ENCODE measurements around the gene IL1RAP.

Gene IL1RAP

DNA sequence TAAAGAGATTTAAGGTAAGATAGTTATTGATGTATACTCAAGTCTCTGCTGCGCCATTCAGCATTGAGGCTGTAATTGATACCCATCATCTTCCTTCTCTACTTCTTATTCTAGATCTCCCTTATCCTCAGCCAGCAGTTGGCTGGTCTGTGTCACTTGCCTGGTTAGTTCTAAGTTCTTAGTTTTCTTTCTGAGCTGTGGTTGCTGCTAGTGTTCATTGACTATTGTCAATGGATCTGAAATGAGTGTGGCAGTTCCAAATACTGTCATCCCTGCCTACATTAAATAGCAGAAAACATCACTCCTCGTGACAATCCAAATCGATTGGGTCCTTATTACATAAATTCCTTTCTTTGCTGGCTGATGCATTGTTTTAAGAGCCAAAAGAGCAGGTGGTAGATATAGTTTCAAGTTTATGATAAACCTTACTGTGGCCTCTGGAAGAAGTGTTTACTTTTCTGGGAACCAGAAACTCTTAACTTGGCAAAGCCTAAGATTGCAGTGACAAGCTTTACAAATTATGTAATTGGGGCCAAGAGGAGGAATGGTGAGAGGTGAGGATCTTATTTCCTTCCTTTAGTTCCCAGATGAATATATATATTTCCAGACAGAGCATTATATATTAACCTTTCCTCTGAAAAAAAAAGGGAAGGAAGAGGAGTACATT is 180.6 kb downstream of the IL1RAP start:
- no peaks in the 10 kb centered on the region for H3K9me3 ChIP-seq
- H3K27ac ChIP-seq, result no peak overlapping the region
- H3K36me3 ChIP-seq, result no peaks in the 10 kb centered on the region
- no peaks in the 10 kb centered on the region for H3K4me1 ChIP-seq (ENCODE audit: control insufficient read depth in 1 of 2, insufficient read depth in 1 of 2, low read depth in 1 of 2, low read length in 1 of 2)
- no peak for TF ChIP-seq CTCF (IDR thresholded peaks at IDR 0.05)
- H3K27me3 ChIP-seq, result no peaks in the 10 kb centered on the region
- no peak overlapping the region for H3K4me3 ChIP-seq (ENCODE audit: low read depth in 1 of 2, low read length in 1 of 2)

DNA sequence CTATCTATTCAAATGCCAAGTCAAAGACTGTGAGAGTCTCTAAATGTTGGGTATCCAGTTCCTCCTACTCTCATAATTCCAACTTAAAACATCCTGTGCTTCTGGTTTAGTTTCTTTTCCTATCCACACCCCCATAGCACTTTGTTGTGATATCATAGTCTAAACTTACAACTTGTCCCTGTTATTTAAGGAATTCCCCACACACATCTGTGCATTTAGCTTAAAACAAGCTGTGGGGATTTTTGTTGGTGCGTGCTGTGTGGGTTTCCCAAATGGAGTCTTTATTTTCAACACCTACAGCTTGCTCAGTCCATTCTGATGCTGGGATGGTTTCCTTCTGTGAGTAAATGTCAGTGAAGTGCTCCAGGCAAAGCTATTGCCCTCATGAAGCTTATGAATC is 181.3 kb downstream of the IL1RAP start:
- Histone ChIP-seq H3K4me1 (ENCODE audit: control insufficient read depth in 1 of 2, insufficient read depth in 1 of 2, low read depth in 1 of 2, low read length in 1 of 2) (no peaks in the 10 kb centered on the region), H3K36me3 (no peaks in the 10 kb centered on the region), H3K4me3 (ENCODE audit: low read depth in 1 of 2, low read length in 1 of 2) (no peak overlapping the region), H3K27me3 (no peaks in the 10 kb centered on the region), H3K9me3 (no peaks in the 10 kb centered on the region), H3K27ac (no peak overlapping the region)
- no peak for TF ChIP-seq CTCF (IDR thresholded peaks at IDR 0.05)

DNA sequence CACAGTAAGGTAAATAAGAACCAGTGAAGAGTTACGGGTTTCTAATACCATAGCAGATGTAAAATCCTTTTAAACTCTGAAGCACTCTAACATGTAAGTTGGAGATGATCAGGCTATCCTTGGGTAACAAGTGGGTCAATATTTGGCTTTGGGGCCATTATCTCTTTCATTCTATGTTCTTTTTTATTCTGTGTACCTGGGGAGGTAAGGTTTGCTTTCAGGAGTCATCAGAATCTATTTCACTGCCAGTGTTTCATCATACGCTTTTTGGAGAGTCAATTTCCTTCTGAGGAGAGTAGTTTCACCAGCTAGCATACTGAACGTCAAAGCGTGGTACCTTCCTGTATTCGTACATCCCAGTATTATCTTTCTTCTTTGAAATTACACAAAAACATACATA is 182.1 kb downstream of the IL1RAP start:
- no peaks in the 10 kb centered on the region for H3K27me3 ChIP-seq
- no peak for TF ChIP-seq CTCF (IDR thresholded peaks at IDR 0.05)
- no peaks in the 10 kb centered on the region for H3K36me3 ChIP-seq
- no peaks in the 10 kb centered on the region for H3K9me3 ChIP-seq
- no peaks in the 10 kb centered on the region for H3K4me1 ChIP-seq (ENCODE audit: control insufficient read depth in 1 of 2, insufficient read depth in 1 of 2, low read depth in 1 of 2, low read length in 1 of 2)
- no peak overlapping the region for H3K4me3 ChIP-seq (ENCODE audit: low read depth in 1 of 2, low read length in 1 of 2)
- H3K27ac ChIP-seq, result no peak overlapping the region

DNA sequence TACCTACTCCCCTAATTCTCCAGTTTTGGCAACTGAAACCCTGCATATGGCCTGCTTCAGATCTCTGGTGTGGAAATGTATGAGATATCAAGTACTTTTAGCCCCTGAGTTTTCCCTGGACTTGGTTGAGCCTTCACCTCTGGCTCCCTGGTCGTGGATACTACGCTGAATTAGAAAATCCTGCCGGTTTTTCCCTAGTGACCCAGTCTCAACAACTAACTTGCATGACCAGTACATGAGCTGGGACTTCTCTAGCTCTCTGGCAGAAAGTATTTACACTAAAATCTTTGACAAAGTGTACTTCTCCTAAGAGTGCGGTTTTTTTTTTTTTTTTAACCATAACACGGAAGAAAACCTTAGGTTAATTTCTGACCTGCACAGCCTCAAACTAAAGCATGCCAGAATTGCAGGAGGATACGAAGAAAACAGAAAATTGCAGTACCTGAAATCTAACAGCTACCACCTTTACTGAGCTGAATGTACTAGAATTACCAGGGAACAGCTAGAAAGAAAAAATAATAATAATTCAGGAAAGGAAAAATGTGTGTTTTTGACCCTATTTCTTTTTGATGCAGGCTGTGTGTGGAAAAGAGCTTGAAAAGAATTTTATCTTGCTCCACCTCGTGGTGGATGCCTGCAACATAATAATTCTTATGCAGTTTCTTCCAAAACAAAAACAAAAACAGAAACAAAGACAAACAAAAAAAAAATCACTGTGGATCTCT is 183.1 kb downstream of the IL1RAP start:
- Histone ChIP-seq H3K36me3 (no peaks in the 10 kb centered on the region), H3K4me1 (ENCODE audit: control insufficient read depth in 1 of 2, insufficient read depth in 1 of 2, low read depth in 1 of 2, low read length in 1 of 2) (no peaks in the 10 kb centered on the region), H3K9me3 (no peaks in the 10 kb centered on the region), H3K4me3 (ENCODE audit: low read depth in 1 of 2, low read length in 1 of 2) (no peak overlapping the region), H3K27me3 (no peaks in the 10 kb centered on the region), H3K27ac (no peak overlapping the region)
- peak; percentile 60 for TF ChIP-seq CTCF (IDR thresholded peaks at IDR 0.05)

DNA sequence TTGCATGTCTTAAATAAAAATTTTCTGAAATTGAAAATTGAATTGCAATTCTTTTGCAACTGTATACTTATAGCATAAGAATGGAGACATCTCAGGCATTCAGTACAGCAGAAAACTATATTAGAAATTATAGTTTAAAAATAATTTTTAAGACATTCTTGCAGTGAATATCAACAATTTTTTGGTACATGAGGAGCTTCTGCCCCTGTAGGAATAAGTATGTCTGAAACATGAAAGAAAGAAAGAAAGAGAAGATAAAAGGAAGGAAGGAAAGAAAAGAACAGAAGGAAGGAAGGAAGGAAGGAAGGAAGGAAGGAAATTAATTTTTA is 183.6 kb downstream of the IL1RAP start:
- no peak overlapping the region for H3K27ac ChIP-seq

More for the DNA sequence above, 183.6 kb downstream of the IL1RAP start:
- Histone ChIP-seq H3K4me1 (ENCODE audit: control insufficient read depth in 1 of 2, insufficient read depth in 1 of 2, low read depth in 1 of 2, low read length in 1 of 2) (no peaks in the 10 kb centered on the region), H3K4me3 (ENCODE audit: low read depth in 1 of 2, low read length in 1 of 2) (no peak overlapping the region), H3K27me3 (no peaks in the 10 kb centered on the region), H3K36me3 (no peaks in the 10 kb centered on the region), H3K9me3 (no peaks in the 10 kb centered on the region)
- no peak for TF ChIP-seq CTCF (IDR thresholded peaks at IDR 0.05)
